ENCODE measurements around the gene NDFIP2. TPM values are rescaled to one million over a fixed set of nuclear protein-coding genes. Genes with fewer than 3 reads are reported as not detected.

The NDFIP2 gene
- total RNA-seq, 1 experiment from 2014 or later = 31.0 TPM

DNA sequence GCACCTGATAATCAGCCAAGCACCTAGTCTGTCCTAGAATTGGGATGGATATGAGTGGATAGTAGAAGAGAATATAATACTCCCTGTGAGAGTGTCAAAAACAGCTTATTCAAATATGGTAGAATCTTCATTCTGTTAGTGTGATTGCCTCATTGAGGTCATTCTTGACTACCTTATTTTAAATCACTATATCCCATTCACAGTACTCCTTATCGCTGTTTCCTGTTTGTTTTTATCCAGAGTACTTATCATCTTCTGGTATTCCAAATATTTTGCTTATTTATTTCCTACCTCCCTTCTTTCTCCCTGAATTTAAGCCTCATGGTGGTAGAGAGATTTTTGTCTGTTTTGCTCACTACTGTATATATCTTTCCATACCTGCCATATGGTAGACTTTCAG lies 9.9 kb downstream of the NDFIP2 start:
- Mint-ChIP-seq H3K4me1 (peaks cover 31 to 37% of the 10 kb centered on the region in 2 experiments), H3K36me3 (ENCODE audit: insufficient read depth in 1 of 3, low read depth in 3 of 3) (no peaks in the 10 kb centered on the region; a peak in 1 of 7 replicates), H3K27me3 (ENCODE audit: low read depth) (no peaks in the 10 kb centered on the region), H3K9me3 (no peaks in the 10 kb centered on the region), H3K27ac (no peak overlapping the region), H3K4me3 (no peak overlapping the region)
- no peak overlapping the region for H3K4me2 ChIP-seq (ENCODE audit: insufficient read depth, insufficient read length, low read length)
- H2BK5ac ChIP-seq (ENCODE audit: insufficient read length, low read length) = no peak overlapping the region
- TF ChIP-seq, protein P1, sequence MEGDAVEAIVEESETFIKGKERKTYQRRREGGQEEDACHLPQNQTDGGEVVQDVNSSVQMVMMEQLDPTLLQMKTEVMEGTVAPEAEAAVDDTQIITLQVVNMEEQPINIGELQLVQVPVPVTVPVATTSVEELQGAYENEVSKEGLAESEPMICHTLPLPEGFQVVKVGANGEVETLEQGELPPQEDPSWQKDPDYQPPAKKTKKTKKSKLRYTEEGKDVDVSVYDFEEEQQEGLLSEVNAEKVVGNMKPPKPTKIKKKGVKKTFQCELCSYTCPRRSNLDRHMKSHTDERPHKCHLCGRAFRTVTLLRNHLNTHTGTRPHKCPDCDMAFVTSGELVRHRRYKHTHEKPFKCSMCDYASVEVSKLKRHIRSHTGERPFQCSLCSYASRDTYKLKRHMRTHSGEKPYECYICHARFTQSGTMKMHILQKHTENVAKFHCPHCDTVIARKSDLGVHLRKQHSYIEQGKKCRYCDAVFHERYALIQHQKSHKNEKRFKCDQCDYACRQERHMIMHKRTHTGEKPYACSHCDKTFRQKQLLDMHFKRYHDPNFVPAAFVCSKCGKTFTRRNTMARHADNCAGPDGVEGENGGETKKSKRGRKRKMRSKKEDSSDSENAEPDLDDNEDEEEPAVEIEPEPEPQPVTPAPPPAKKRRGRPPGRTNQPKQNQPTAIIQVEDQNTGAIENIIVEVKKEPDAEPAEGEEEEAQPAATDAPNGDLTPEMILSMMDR (conservative IDR thresholded peaks at IDR 0.05) = no peak
- no CpG with 5 or more reads among the region's 1 CpG for WGBS (ENCODE audit: extremely low coverage, insufficient read length, low lambda C conversion rate)
- no peaks in the 10 kb centered on the region for H3K9me3 ChIP-seq (ENCODE audit: control insufficient read depth, low read depth, low read length)
- no peak overlapping the region for H3K14ac ChIP-seq (ENCODE audit: insufficient read depth, low read length)
- no peak overlapping the region for H4K91ac ChIP-seq (ENCODE audit: insufficient read length, low read depth, low read length)
- no peaks in the 10 kb centered on the region for H3K27me3 ChIP-seq (ENCODE audit: insufficient read depth, low read length)
- DNase-seq = no peak
- H3K79me1 ChIP-seq (ENCODE audit: insufficient read depth, low read depth, low read length, poor library complexity, severe bottlenecking) = no peaks in the 10 kb centered on the region
- H2BK120ac ChIP-seq (ENCODE audit: low read depth, low read length, poor library complexity, severe bottlenecking) = no peak overlapping the region
- H2BK20ac ChIP-seq (ENCODE audit: low read depth, low read length, poor library complexity, severe bottlenecking) = no peak overlapping the region
- no peak overlapping the region for H2AFZ ChIP-seq (ENCODE audit: low read length)
- no peak overlapping the region for H2BK15ac ChIP-seq (ENCODE audit: low read depth, low read length)
- H2AK5ac ChIP-seq (ENCODE audit: insufficient read length, low read length) = no peak overlapping the region
- no peaks in the 10 kb centered on the region for H3K23me2 ChIP-seq (ENCODE audit: insufficient read length, low read depth, low read length, poor library complexity, severe bottlenecking)
- H3K23ac ChIP-seq (ENCODE audit: insufficient read length, low read depth, low read length) = no peak overlapping the region
- H3K27ac ChIP-seq (ENCODE audit: insufficient read length, low read depth, low read length) = no peak overlapping the region
- no peak overlapping the region for H3K9ac ChIP-seq (ENCODE audit: extremely low read depth, insufficient read length, low read length)
- no peak overlapping the region for H4K5ac ChIP-seq (ENCODE audit: insufficient read length, low read depth, low read length)
- H4K8ac ChIP-seq (replicated peaks; ENCODE audit: insufficient read length, low read depth, low read length) = no peak overlapping the region
- H3K4me1 ChIP-seq (ENCODE audit: insufficient read depth, low read length) = peaks cover 3% of the 10 kb centered on the region
- no peak overlapping the region for H3K56ac ChIP-seq (ENCODE audit: insufficient read length, low read depth, low read length)
- H3K4ac ChIP-seq (ENCODE audit: low read depth, low read length) = no peak overlapping the region
- H3K79me2 ChIP-seq (ENCODE audit: insufficient read depth, low read length) = peaks cover 7% of the 10 kb centered on the region; the same call in 1 of the 2 replicates
- no peaks in the 10 kb centered on the region for H4K20me1 ChIP-seq (ENCODE audit: control insufficient read depth, insufficient read depth, insufficient read length)
- no peak overlapping the region for H3K18ac ChIP-seq (ENCODE audit: insufficient read length, low read depth, low read length)
- H2BK12ac ChIP-seq (ENCODE audit: insufficient read length, low read depth, low read length) = no peak overlapping the region
- no peak overlapping the region for H3T11ph ChIP-seq (ENCODE audit: low read length)

Measured in H9 (cell line).